ENCODE measurements around the gene RGS10. TPM values are rescaled to one million over a fixed set of nuclear protein-coding genes. Genes with fewer than 3 reads are reported as not detected.

Gene RGS10
- total RNA-seq, 4 donors from 2014 or later = 15.2 to 27.0 (median 23.0) TPM

GRCh38 chr10:119477444-119477843 lies 65.1 kb downstream of the RGS10 start:
- Histone ChIP-seq H3K4me1 (no peaks in the 10 kb centered on the region), H3K27ac (no peak overlapping the region), H3K4me3 (no peak overlapping the region), H3K9me3 (no peaks in the 10 kb centered on the region), H3K36me3 (no peaks in the 10 kb centered on the region), H3K27me3 (no peaks in the 10 kb centered on the region)
- DNase-seq (ENCODE audit: low spot score in 2 of 2) = no peak
- 69% methylated on average over 3 of the region's 3 CpGs for WGBS
- TF ChIP-seq POLR2A (IDR thresholded peaks at IDR 0.05) = no peak

GRCh38 chr10:119474606-119475005 lies 67.9 kb downstream of the RGS10 start:
- 90% methylated on average over 10 of the region's 10 CpGs for WGBS
- H3K36me3 ChIP-seq = no peaks in the 10 kb centered on the region
- H3K4me1 ChIP-seq = no peaks in the 10 kb centered on the region
- no peak overlapping the region for H3K4me3 ChIP-seq
- H3K9me3 ChIP-seq = no peaks in the 10 kb centered on the region
- DNase-seq (ENCODE audit: low spot score in 2 of 2) = no peak
- H3K27me3 ChIP-seq = peaks cover 8% of the 10 kb centered on the region
- no peak overlapping the region for H3K27ac ChIP-seq
- no peak for TF ChIP-seq CTCF (IDR thresholded peaks at IDR 0.05)
- no peak for TF ChIP-seq POLR2A (IDR thresholded peaks at IDR 0.05)
- no peak for TF ChIP-seq EP300 (IDR thresholded peaks at IDR 0.05)
- TF ChIP-seq POLR2AphosphoS5 (IDR thresholded peaks at IDR 0.05) = no peak

GRCh38 chr10:119473771-119474170 lies 68.7 kb downstream of the RGS10 start:
- H3K4me1 ChIP-seq = no peaks in the 10 kb centered on the region
- 87% methylated on average over 3 of the region's 4 CpGs for WGBS
- H3K9me3 ChIP-seq = no peaks in the 10 kb centered on the region
- no peak for DNase-seq (ENCODE audit: low spot score in 2 of 2)
- H3K4me3 ChIP-seq = no peak overlapping the region
- peaks cover 8% of the 10 kb centered on the region for H3K27me3 ChIP-seq
- no peaks in the 10 kb centered on the region for H3K36me3 ChIP-seq
- H3K27ac ChIP-seq = no peak overlapping the region
- no peak for TF ChIP-seq EP300 (IDR thresholded peaks at IDR 0.05)

GRCh38 chr10:119470920-119471702 lies 71.4 kb downstream of the RGS10 start:
- no peak for TF ChIP-seq CTCF (IDR thresholded peaks at IDR 0.05)
- no peak for TF ChIP-seq EP300 (IDR thresholded peaks at IDR 0.05)
- TF ChIP-seq POLR2A (IDR thresholded peaks at IDR 0.05) = no peak
- TF ChIP-seq POLR2AphosphoS5 (IDR thresholded peaks at IDR 0.05) = no peak
- no peak for DNase-seq (ENCODE audit: low spot score in 2 of 2)
- 73% methylated on average over 3 of the region's 3 CpGs for WGBS

GRCh38 chr10:119469846-119470245 lies 72.7 kb downstream of the RGS10 start:
- 46% methylated on average over 7 of the region's 7 CpGs for WGBS
- Histone ChIP-seq H3K36me3 (no peaks in the 10 kb centered on the region), H3K27ac (no peak overlapping the region), H3K4me1 (peaks cover 7% of the 10 kb centered on the region), H3K27me3 (peaks cover 8% of the 10 kb centered on the region), H3K9me3 (no peaks in the 10 kb centered on the region), H3K4me3 (no peak overlapping the region)
- TF ChIP-seq CTCF (IDR thresholded peaks at IDR 0.05) (no peak), EP300 (IDR thresholded peaks at IDR 0.05) (no peak), POLR2AphosphoS5 (IDR thresholded peaks at IDR 0.05) (no peak), POLR2A (IDR thresholded peaks at IDR 0.05) (no peak)
- DNase-seq (ENCODE audit: low spot score in 2 of 2) = no peak

More at GRCh38 chr10:119470920-119471702, 71.4 kb downstream of the RGS10 start:
- Histone ChIP-seq H3K4me3 (no peak overlapping the region), H3K36me3 (no peaks in the 10 kb centered on the region), H3K4me1 (peaks cover 7% of the 10 kb centered on the region), H3K27me3 (peaks cover 8% of the 10 kb centered on the region), H3K27ac (no peak overlapping the region), H3K9me3 (no peaks in the 10 kb centered on the region)

GRCh38 chr10:119469325-119469707 lies 73.2 kb downstream of the RGS10 start:
- Histone ChIP-seq H3K4me1 (peaks cover 7% of the 10 kb centered on the region), H3K36me3 (no peaks in the 10 kb centered on the region), H3K4me3 (no peak overlapping the region), H3K27me3 (peaks cover 8% of the 10 kb centered on the region), H3K9me3 (no peaks in the 10 kb centered on the region), H3K27ac (no peak overlapping the region)
- WGBS = 96% methylated on average over 8 of the region's 8 CpGs
- TF ChIP-seq POLR2AphosphoS5 (IDR thresholded peaks at IDR 0.05) = no peak
- no peak for TF ChIP-seq POLR2A (IDR thresholded peaks at IDR 0.05)
- no peak for TF ChIP-seq EP300 (IDR thresholded peaks at IDR 0.05)
- TF ChIP-seq CTCF (IDR thresholded peaks at IDR 0.05) = no peak
- DNase-seq (ENCODE audit: low spot score in 2 of 2) = no peak
